ENCODE data around the gene BCAS3.

BCAS3 gene

GRCh38 chr17:61097781-61098180 is 420.1 kb downstream of the BCAS3 start:
- Histone ChIP-seq H2BK120ac (ENCODE audit: insufficient read depth, low read length, poor library complexity) (no peak overlapping the region), H3K4me2 (ENCODE audit: low read length) (no peak overlapping the region), H2AK5ac (ENCODE audit: low read length) (no peak overlapping the region), H3K79me1 (ENCODE audit: low read length) (no peaks in the 10 kb centered on the region), H3K4me3 (ENCODE audit: low read depth, low read length) (no peak overlapping the region), H2AFZ (ENCODE audit: insufficient read depth, low read length, poor library complexity) (no peak overlapping the region), H4K12ac (ENCODE audit: low read depth, low read length) (no peak overlapping the region), H3K4ac (ENCODE audit: low read depth, low read length) (no peak overlapping the region), H3K27me3 (ENCODE audit: insufficient read depth, low read length) (no peaks in the 10 kb centered on the region), H3K79me2 (ENCODE audit: control insufficient read depth, insufficient read depth, low read length, poor library complexity) (no peaks in the 10 kb centered on the region), H3K18ac (ENCODE audit: low read length) (no peak overlapping the region), H3K9me3 (ENCODE audit: insufficient read depth, low read depth, low read length) (no peaks in the 10 kb centered on the region), H3K14ac (ENCODE audit: low read length) (no peak overlapping the region), H4K91ac (ENCODE audit: low read depth, low read length) (no peak overlapping the region), H3K9ac (ENCODE audit: low read length) (no peak overlapping the region), H2BK5ac (ENCODE audit: low read depth, low read length, poor library complexity) (no peak overlapping the region), H3K4me1 (ENCODE audit: control insufficient read depth in 1 of 2, insufficient read depth in 2 of 2, low read length in 2 of 2) (no peaks in the 10 kb centered on the region), H3K23ac (ENCODE audit: low read length) (no peak overlapping the region), H2BK12ac (ENCODE audit: low read length) (no peak overlapping the region), H3K36me3 (ENCODE audit: control insufficient read depth in 1 of 2, insufficient read depth in 2 of 2, low read length in 2 of 2) (no peaks in the 10 kb centered on the region), H3K27ac (ENCODE audit: low read depth, low read length) (no peak overlapping the region), H4K8ac (ENCODE audit: low read depth, low read length) (no peak overlapping the region)
- WGBS (ENCODE audit: extremely low coverage, insufficient coverage, insufficient read length), result no CpG with 5 or more reads among the region's 1 CpG
- DNase-seq, result peak; percentile 4 to 57

- no peaks in the 10 kb centered on the region for H3K27me3 ChIP-seq (ENCODE audit: insufficient read depth, low read length)
- H3K79me1 ChIP-seq (ENCODE audit: low read length), result no peaks in the 10 kb centered on the region
- no peaks in the 10 kb centered on the region for H3K36me3 ChIP-seq (ENCODE audit: control insufficient read depth in 1 of 2, insufficient read depth in 2 of 2, low read length in 2 of 2)
- no CpG with 5 or more reads among the region's 4 CpGs for WGBS (ENCODE audit: extremely low coverage, insufficient coverage, insufficient read length)
- no peak for DNase-seq
- no peak overlapping the region for H4K12ac ChIP-seq (ENCODE audit: low read depth, low read length)
- no peaks in the 10 kb centered on the region for H3K79me2 ChIP-seq (ENCODE audit: control insufficient read depth, insufficient read depth, low read length, poor library complexity)
- H3K27ac ChIP-seq (ENCODE audit: low read depth, low read length), result no peak overlapping the region
- no peaks in the 10 kb centered on the region for H3K9me3 ChIP-seq (ENCODE audit: insufficient read depth, low read depth, low read length)
- no peak overlapping the region for H2BK120ac ChIP-seq (ENCODE audit: insufficient read depth, low read length, poor library complexity)
- H3K4me1 ChIP-seq (ENCODE audit: control insufficient read depth in 1 of 2, insufficient read depth in 2 of 2, low read length in 2 of 2), result no peaks in the 10 kb centered on the region
- H3K9ac ChIP-seq (ENCODE audit: low read length), result no peak overlapping the region
- no peak overlapping the region for H3K4me2 ChIP-seq (ENCODE audit: low read length)
- H4K91ac ChIP-seq (ENCODE audit: low read depth, low read length), result no peak overlapping the region
- H2AFZ ChIP-seq (ENCODE audit: insufficient read depth, low read length, poor library complexity), result no peak overlapping the region
- no peak overlapping the region for H3K14ac ChIP-seq (ENCODE audit: low read length)
- no peak overlapping the region for H2BK12ac ChIP-seq (ENCODE audit: low read length)
- H2BK5ac ChIP-seq (ENCODE audit: low read depth, low read length, poor library complexity), result no peak overlapping the region
- H3K4ac ChIP-seq (ENCODE audit: low read depth, low read length), result no peak overlapping the region
- no peak overlapping the region for H3K18ac ChIP-seq (ENCODE audit: low read length)
- H4K8ac ChIP-seq (ENCODE audit: low read depth, low read length), result no peak overlapping the region
- H3K23ac ChIP-seq (ENCODE audit: low read length), result no peak overlapping the region
- H3K4me3 ChIP-seq (ENCODE audit: low read depth, low read length), result no peak overlapping the region
- no peak overlapping the region for H2AK5ac ChIP-seq (ENCODE audit: low read length)
Observed at GRCh38 chr17:61106354-61106753, 428.7 kb downstream of the BCAS3 start.

GRCh38 chr17:61116577-61116976 is 438.9 kb downstream of the BCAS3 start:
- Histone ChIP-seq H3K4me1 (ENCODE audit: control insufficient read depth in 1 of 2, insufficient read depth in 2 of 2, low read length in 2 of 2) (no peaks in the 10 kb centered on the region), H2BK120ac (ENCODE audit: insufficient read depth, low read length, poor library complexity) (no peak overlapping the region), H3K9me3 (ENCODE audit: insufficient read depth, low read depth, low read length) (no peaks in the 10 kb centered on the region), H3K27me3 (ENCODE audit: insufficient read depth, low read length) (no peaks in the 10 kb centered on the region), H4K8ac (ENCODE audit: low read depth, low read length) (no peak overlapping the region), H3K4ac (ENCODE audit: low read depth, low read length) (no peak overlapping the region), H3K4me3 (ENCODE audit: low read depth, low read length) (no peak overlapping the region), H2BK12ac (ENCODE audit: low read length) (no peak overlapping the region), H3K9ac (ENCODE audit: low read length) (no peak overlapping the region), H3K14ac (ENCODE audit: low read length) (no peak overlapping the region), H2BK5ac (ENCODE audit: low read depth, low read length, poor library complexity) (no peak overlapping the region), H3K27ac (ENCODE audit: low read depth, low read length) (no peak overlapping the region), H2AFZ (ENCODE audit: insufficient read depth, low read length, poor library complexity) (no peak overlapping the region), H4K12ac (ENCODE audit: low read depth, low read length) (no peak overlapping the region), H3K23ac (ENCODE audit: low read length) (no peak overlapping the region), H3K79me1 (ENCODE audit: low read length) (no peaks in the 10 kb centered on the region), H3K18ac (ENCODE audit: low read length) (no peak overlapping the region), H2AK5ac (ENCODE audit: low read length) (no peak overlapping the region), H4K91ac (ENCODE audit: low read depth, low read length) (no peak overlapping the region), H3K4me2 (ENCODE audit: low read length) (no peak overlapping the region), H3K79me2 (ENCODE audit: control insufficient read depth, insufficient read depth, low read length, poor library complexity) (no peaks in the 10 kb centered on the region), H3K36me3 (ENCODE audit: control insufficient read depth in 1 of 2, insufficient read depth in 2 of 2, low read length in 2 of 2) (no peaks in the 10 kb centered on the region)
- WGBS (ENCODE audit: extremely low coverage, insufficient coverage, insufficient read length), result no CpG with 5 or more reads among the region's 1 CpG
- no peak for DNase-seq

DNA sequence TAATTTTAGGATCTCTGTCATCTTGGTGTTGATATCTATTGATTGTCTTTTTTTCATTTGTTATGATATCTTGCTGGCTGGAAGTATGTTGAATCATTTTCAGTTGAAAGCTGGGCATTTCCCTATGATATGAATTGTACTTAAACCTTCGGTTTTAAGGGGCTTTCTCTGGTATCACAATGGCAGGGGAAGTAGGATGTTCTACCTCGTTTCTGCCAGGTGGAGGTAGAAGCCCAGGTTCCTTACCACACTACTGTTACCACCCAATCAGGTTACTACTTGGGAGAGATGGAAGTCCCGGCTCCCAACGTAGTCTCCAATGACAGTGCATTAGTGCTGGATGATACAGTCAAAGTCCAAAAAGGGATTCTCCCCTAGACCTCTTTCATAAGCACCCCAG is 440.3 kb downstream of the BCAS3 start:
- H3K4ac ChIP-seq (ENCODE audit: low read depth, low read length), result no peak overlapping the region
- WGBS (ENCODE audit: extremely low coverage, insufficient coverage, insufficient read length), result no CpG with 5 or more reads among the region's 4 CpGs
- no peaks in the 10 kb centered on the region for H3K79me1 ChIP-seq (ENCODE audit: low read length)
- no peak for DNase-seq
- H3K79me2 ChIP-seq (ENCODE audit: control insufficient read depth, insufficient read depth, low read length, poor library complexity), result no peaks in the 10 kb centered on the region
- H4K91ac ChIP-seq (ENCODE audit: low read depth, low read length), result no peak overlapping the region
- no peak overlapping the region for H3K9ac ChIP-seq (ENCODE audit: low read length)
- no peaks in the 10 kb centered on the region for H3K9me3 ChIP-seq (ENCODE audit: insufficient read depth, low read depth, low read length)
- no peak overlapping the region for H3K4me2 ChIP-seq (ENCODE audit: low read length)
- no peak overlapping the region for H4K8ac ChIP-seq (ENCODE audit: low read depth, low read length)
- H2AK5ac ChIP-seq (ENCODE audit: low read length), result no peak overlapping the region
- no peaks in the 10 kb centered on the region for H3K4me1 ChIP-seq (ENCODE audit: control insufficient read depth in 1 of 2, insufficient read depth in 2 of 2, low read length in 2 of 2)
- no peaks in the 10 kb centered on the region for H3K27me3 ChIP-seq (ENCODE audit: insufficient read depth, low read length)
- H3K4me3 ChIP-seq (ENCODE audit: low read depth, low read length), result no peak overlapping the region
- no peak overlapping the region for H2BK12ac ChIP-seq (ENCODE audit: low read length)
- no peaks in the 10 kb centered on the region for H3K36me3 ChIP-seq (ENCODE audit: control insufficient read depth in 1 of 2, insufficient read depth in 2 of 2, low read length in 2 of 2)
- H3K23ac ChIP-seq (ENCODE audit: low read length), result no peak overlapping the region
- no peak overlapping the region for H3K14ac ChIP-seq (ENCODE audit: low read length)
- H2BK5ac ChIP-seq (ENCODE audit: low read depth, low read length, poor library complexity), result no peak overlapping the region
- H2AFZ ChIP-seq (ENCODE audit: insufficient read depth, low read length, poor library complexity), result no peak overlapping the region
- no peak overlapping the region for H4K12ac ChIP-seq (ENCODE audit: low read depth, low read length)
- no peak overlapping the region for H3K18ac ChIP-seq (ENCODE audit: low read length)
- no peak overlapping the region for H2BK120ac ChIP-seq (ENCODE audit: insufficient read depth, low read length, poor library complexity)
- no peak overlapping the region for H3K27ac ChIP-seq (ENCODE audit: low read depth, low read length)
